ENCODE data around the gene EEA1. TPM values are rescaled to one million over a fixed set of nuclear protein-coding genes. Genes with fewer than 3 reads are reported as not detected.

EEA1 gene
- total and polyA plus RNA-seq, 10 of the 15 experiments (the other 5 are each of a cell fraction or from before 2014, with no cell fraction given) = 5.5 to 40.3 (median 13.5) TPM

GRCh38 chr12:92950011-92950410 is 20.9 kb upstream of the EEA1 start (continued):
- TF ChIP-seq ZNF592 (IDR thresholded peaks at IDR 0.05) = no peak
- no peak for TF ChIP-seq JUND (IDR thresholded peaks at IDR 0.05; ENCODE audit: low read depth, low read length)
- TF ChIP-seq SMARCA5 (IDR thresholded peaks at IDR 0.05) = no peak
- TF ChIP-seq TBL1XR1 (IDR thresholded peaks at IDR 0.05; ENCODE audit: low read depth, low read length) = no peak
- no peak for TF ChIP-seq CREB1 (IDR thresholded peaks at IDR 0.05; ENCODE audit: low read depth)
- TF ChIP-seq PML (IDR thresholded peaks at IDR 0.05; ENCODE audit: low read length) = no peak
- no peak for TF ChIP-seq ELK1 (IDR thresholded peaks at IDR 0.05; ENCODE audit: low read depth, low read length)
- no peak for TF ChIP-seq CTCF (IDR thresholded peaks at IDR 0.05 in 2 of 3, conservative IDR thresholded peaks at IDR 0.05 in 1 of 3; ENCODE audit: control insufficient read depth in 2 of 3, extremely low read depth in 1 of 3, insufficient read depth in 1 of 3, low read depth in 3 of 3, low read length in 3 of 3)
- TF ChIP-seq NR2C2 (IDR thresholded peaks at IDR 0.05; ENCODE audit: borderline replicate concordance, control insufficient read depth, insufficient read length, low read depth) = no peak
